ENCODE data around the gene THPO. TPM values are rescaled to one million over a fixed set of nuclear protein-coding genes. Genes with fewer than 3 reads are reported as not detected.

THPO gene
- total RNA-seq, 1 experiment from 2014 or later, result not detected

GRCh38 chr3:184333190-184333589 lies 44.8 kb downstream of the THPO start:
- CTCF ChIA-PET, result no interaction called here
- intact Hi-C loops (cut with micrococcal nuclease), result no loop called here
- no TSS peak for BruUV-seq (replicated peaks)
- no peak for ATAC-seq
- Histone ChIP-seq H3K79me2 (ENCODE audit: low read length) (peaks cover 35% of the 10 kb centered on the region), H3K4me3 (ENCODE audit: low read length) (no peak overlapping the region), H3K9me3 (ENCODE audit: low read length) (no peaks in the 10 kb centered on the region), H3K9ac (ENCODE audit: low read length) (peak overlapping the region; percentile 53), H2AFZ (ENCODE audit: low read length) (no peak overlapping the region), H3K4me2 (ENCODE audit: low read length) (peak overlapping the region; percentile 46), H3K4me1 (ENCODE audit: insufficient read depth, low read length) (peaks cover 63% of the 10 kb centered on the region), H3K36me3 (ENCODE audit: low read depth, low read length) (peaks cover 52% of the 10 kb centered on the region), H3K27ac (ENCODE audit: low read length) (peak overlapping the region; percentile 95), H3F3A (ENCODE audit: low read length, unreplicated experiment) (peaks cover 28% of the 10 kb centered on the region), H3K27me3 (ENCODE audit: low read length) (no peaks in the 10 kb centered on the region), H4K20me1 (ENCODE audit: low read length) (no peaks in the 10 kb centered on the region), H3K9me2 (replicated peaks; ENCODE audit: low read length) (no peaks in the 10 kb centered on the region)
- TF ChIP-seq CTCF (conservative IDR thresholded peaks at IDR 0.05; ENCODE audit: low read depth, low read length) (no peak), EZH2 (IDR thresholded peaks at IDR 0.05; ENCODE audit: low read length, unreplicated experiment) (no peak), EZH2phosphoT487 (IDR thresholded peaks at IDR 0.05; ENCODE audit: borderline replicate concordance, low read length) (no peak)
- POLR2A ChIA-PET (ENCODE audit: unreplicated experiment), result no interaction called here
- DNase-seq, result no peak

DNA sequence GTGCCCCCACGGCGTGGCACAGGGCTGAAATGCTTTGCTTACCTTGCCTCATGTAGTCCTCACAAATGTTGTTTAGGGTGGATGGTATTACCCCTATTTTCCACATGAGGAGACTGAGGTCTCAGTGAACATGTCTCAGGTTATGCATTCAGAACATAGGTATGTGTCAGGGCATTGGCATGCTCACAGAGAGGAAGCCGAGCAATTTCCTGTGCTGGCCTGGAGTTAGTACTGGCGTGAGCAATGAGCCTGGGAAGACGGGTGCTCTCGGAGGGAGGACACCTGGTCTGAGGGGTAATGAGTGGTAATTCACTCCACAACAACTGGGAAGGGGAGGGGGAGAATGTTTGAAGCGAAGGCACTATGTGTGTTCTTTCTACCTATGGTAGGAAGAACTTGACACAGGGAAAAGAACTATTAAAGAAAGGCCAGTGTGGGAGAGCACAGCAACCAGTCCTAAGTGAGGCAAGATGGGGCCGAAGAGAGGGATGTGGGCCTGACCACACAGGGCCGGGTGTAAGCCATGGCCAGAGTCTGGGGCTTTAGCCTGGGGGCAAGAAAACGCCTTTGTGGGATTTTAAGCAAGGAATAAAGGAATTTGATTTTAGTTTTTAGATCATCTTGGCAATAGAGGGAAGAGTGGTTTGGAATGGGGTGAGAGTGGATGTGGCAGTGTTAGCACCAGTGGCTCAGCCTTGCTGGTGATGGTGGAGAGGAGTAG lies 45.5 kb downstream of the THPO start:
- intact Hi-C loops (cut with micrococcal nuclease), result loop anchor here (1.0 kb wide), 1 partner anchor 12 kb away; no protein-coding TSS in a partner anchor

DNA sequence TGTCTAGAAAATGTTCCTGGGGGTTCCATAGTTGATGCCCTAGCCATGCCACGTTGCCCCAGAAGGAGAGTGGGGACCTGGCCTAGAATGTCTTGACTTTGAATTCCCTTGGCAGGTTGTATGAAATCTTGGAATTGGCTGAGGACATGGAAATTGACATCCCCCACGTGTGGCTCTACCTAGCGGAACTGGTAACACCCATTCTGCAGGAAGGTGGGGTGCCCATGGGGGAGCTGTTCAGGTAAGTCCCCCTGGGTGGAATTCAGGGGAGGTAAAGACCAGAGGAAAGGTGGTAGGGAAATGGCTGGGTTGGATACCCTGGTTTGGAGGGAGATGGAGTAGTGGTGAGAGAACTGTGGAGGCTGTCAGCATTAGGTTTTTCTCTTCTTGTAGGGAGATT lies 49.5 kb downstream of the THPO start:
- intact Hi-C loops (cut with micrococcal nuclease), result no loop called here
- H3K9me3 ChIP-seq (ENCODE audit: low read length), result no peaks in the 10 kb centered on the region
- no peaks in the 10 kb centered on the region for H3K9me2 ChIP-seq (replicated peaks; ENCODE audit: low read length)
- ATAC-seq, result no peak
- no peak overlapping the region for H3K4me2 ChIP-seq (ENCODE audit: low read length)
- H3K27me3 ChIP-seq (ENCODE audit: low read length), result no peaks in the 10 kb centered on the region
- H2AFZ ChIP-seq (ENCODE audit: low read length), result no peak overlapping the region
- no TSS peak for BruUV-seq (replicated peaks)
- peaks cover 49% of the 10 kb centered on the region for H3K79me2 ChIP-seq (ENCODE audit: low read length)
- no peak overlapping the region for H3K9ac ChIP-seq (ENCODE audit: low read length)
- ChIA-PET CTCF (no interaction called here), POLR2A (ENCODE audit: unreplicated experiment) (no interaction called here)
- TF ChIP-seq EZH2phosphoT487 (IDR thresholded peaks at IDR 0.05; ENCODE audit: borderline replicate concordance, low read length) (no peak), CTCF (conservative IDR thresholded peaks at IDR 0.05; ENCODE audit: low read depth, low read length) (no peak), EZH2 (IDR thresholded peaks at IDR 0.05; ENCODE audit: low read length, unreplicated experiment) (no peak)
- H3K36me3 ChIP-seq (ENCODE audit: low read depth, low read length), result peaks cover 86% of the 10 kb centered on the region
- no peak for DNase-seq
- peaks cover 27% of the 10 kb centered on the region for H3K4me1 ChIP-seq (ENCODE audit: insufficient read depth, low read length)
- peaks cover 8% of the 10 kb centered on the region for H4K20me1 ChIP-seq (ENCODE audit: low read length)
- no peak overlapping the region for H3K27ac ChIP-seq (ENCODE audit: low read length)
- H3K4me3 ChIP-seq (ENCODE audit: low read length), result no peak overlapping the region
- H3F3A ChIP-seq (ENCODE audit: low read length, unreplicated experiment), result peaks cover 13% of the 10 kb centered on the region

More for the DNA sequence above, 45.5 kb downstream of the THPO start:
- Histone ChIP-seq H3K4me1 (ENCODE audit: insufficient read depth, low read length) (peaks cover 61% of the 10 kb centered on the region), H3K9ac (ENCODE audit: low read length) (peak overlapping the region; percentile 53), H3K36me3 (ENCODE audit: low read depth, low read length) (peaks cover 58% of the 10 kb centered on the region), H3K9me3 (ENCODE audit: low read length) (no peaks in the 10 kb centered on the region), H4K20me1 (ENCODE audit: low read length) (no peaks in the 10 kb centered on the region), H3K4me3 (ENCODE audit: low read length) (no peak overlapping the region), H3F3A (ENCODE audit: low read length, unreplicated experiment) (peaks cover 28% of the 10 kb centered on the region), H2AFZ (ENCODE audit: low read length) (no peak overlapping the region), H3K4me2 (ENCODE audit: low read length) (peak overlapping the region; percentile 46), H3K27me3 (ENCODE audit: low read length) (no peaks in the 10 kb centered on the region), H3K79me2 (ENCODE audit: low read length) (peaks cover 31% of the 10 kb centered on the region), H3K9me2 (replicated peaks; ENCODE audit: low read length) (no peaks in the 10 kb centered on the region), H3K27ac (ENCODE audit: low read length) (peak overlapping the region; percentile 95)
- peak; percentile 94 for DNase-seq
- no TSS peak for BruUV-seq (replicated peaks)
- no peak for TF ChIP-seq EZH2phosphoT487 (IDR thresholded peaks at IDR 0.05; ENCODE audit: borderline replicate concordance, low read length)
- ATAC-seq, result peak; percentile 47
- CTCF ChIA-PET, result no interaction called here
- POLR2A ChIA-PET (ENCODE audit: unreplicated experiment), result no interaction called here

All from PC-3 (cell line).